Posterior vena cava (tissue), 2 donors: ENCODE results near the gene LY6G6C. TPM values are rescaled to one million over a fixed set of nuclear protein-coding genes. Genes with fewer than 3 reads are reported as not detected.

Experiments used
- microRNA-seq, 2 donors: library from miRNA; unstranded; fragments of <30 nt; microRNA quantifications; one replicate each; pipeline ENCODE4 v1.2.0, GENCODE V29; 2020 to 2021; ENCODE audit warnings: borderline microRNAs expressed in 2 of 2
- total RNA-seq, 2 donors: library from RNA; stranded (reverse); fragmentation: NEBNext Ultra II Directional; extraction: Animal tissue kit (Norgen Biotek cat#: 25700); gene quantifications; one replicate each; pipeline ENCODE4 v1.2.1, GENCODE V29; 2021
- donor health status: DM: yes; HTN: yes; CAD: no.
- donor health status: DM: yes; HTN: yes; CAD: no.

The LY6G6C gene
- total RNA-seq, 2 donors from 2014 or later: not detected

Small RNA genes within 50 kb of the gene (microRNA-seq; reads per million reads assigned to microRNA genes)
- 0.26 to 0.65 reads per million in 2 donors for gene MIR4646

Other genes with a start within 250 kb of the LY6G6C start
- gene MICB, start 223.6 kb downstream of the LY6G6C start, total RNA-seq: 1 to 10 TPM; 2.9 to 4.1 TPM
- not detected for gene MCCD1, start 192.8 kb downstream of the LY6G6C start, total RNA-seq
- 100 to 1,000 TPM; 165 to 180 TPM for gene DDX39B, start 179.7 kb downstream of the LY6G6C start, total RNA-seq
- gene ATP6V1G2, start 175.1 kb downstream of the LY6G6C start, total RNA-seq: 1 to 10 TPM in 1 of 2 donors, under 1 TPM in 1; 0.43 to 1.2 TPM
- 10 to 100 TPM; 12.0 to 13.2 TPM for gene NFKBIL1, start 174.1 kb downstream of the LY6G6C start, total RNA-seq
- gene LTA, start 149.5 kb downstream of the LY6G6C start, total RNA-seq: not detected
- gene TNF, start 146.2 kb downstream of the LY6G6C start, total RNA-seq: under 1 TPM; 0.81 to 0.93 TPM
- gene LTB, start 139.3 kb downstream of the LY6G6C start, total RNA-seq: 1 to 10 TPM in 1 of 2 donors, under 1 TPM in 1; 0.90 to 1.6 TPM
- gene LST1, start 135.5 kb downstream of the LY6G6C start, total RNA-seq: 10 to 100 TPM in 1 of 2 donors, 1 to 10 TPM in 1; 9.2 to 24.8 TPM
- not detected for gene NCR3, start 128.7 kb downstream of the LY6G6C start, total RNA-seq
- gene AIF1, start 106.5 kb downstream of the LY6G6C start, total RNA-seq: 10 to 100 TPM; 18.1 to 68.7 TPM
- gene PRRC2A, start 101.0 kb downstream of the LY6G6C start, total RNA-seq: 100 to 1,000 TPM; 119 to 133 TPM
- 100 to 1,000 TPM; 146 to 193 TPM for gene BAG6, start 69.1 kb downstream of the LY6G6C start, total RNA-seq
- 1 to 10 TPM in 1 of 2 donors, under 1 TPM in 1; 0.60 to 1.2 TPM for gene APOM, start 65.9 kb downstream of the LY6G6C start, total RNA-seq
- gene C6orf47, start 61.0 kb downstream of the LY6G6C start, total RNA-seq: 10 to 100 TPM; 18.8 to 19.3 TPM
- 10 to 100 TPM in 1 of 2 donors, 1 to 10 TPM in 1; 7.8 to 10.1 TPM for gene GPANK1, start 56.7 kb downstream of the LY6G6C start, total RNA-seq
- 10 to 100 TPM; 85.2 to 90.4 TPM for gene CSNK2B, start 55.7 kb downstream of the LY6G6C start, total RNA-seq
- 1 to 10 TPM; 9.5 to 9.8 TPM for gene LY6G5B, start 51.8 kb downstream of the LY6G6C start, total RNA-seq
- 1 to 10 TPM; 1.7 to 1.9 TPM for gene LY6G5C, start 40.7 kb downstream of the LY6G6C start, total RNA-seq
- gene ABHD16A, start 18.4 kb downstream of the LY6G6C start, total RNA-seq: 10 to 100 TPM; 38.3 to 39.4 TPM
- gene LY6G6F, start 14.9 kb downstream of the LY6G6C start, total RNA-seq: not detected
- gene LY6G6D, start 6.4 kb downstream of the LY6G6C start, total RNA-seq: not detected
- 1 to 10 TPM in 1 of 2 donors, under 1 TPM in 1; 0.52 to 1.1 TPM for gene MPIG6B, start 1.6 kb upstream of the LY6G6C start, total RNA-seq
- 10 to 100 TPM; 88.3 to 97.4 TPM for gene DDAH2, start 7.6 kb upstream of the LY6G6C start, total RNA-seq
- 100 to 1,000 TPM; 272 to 402 TPM for gene CLIC1, start 14.8 kb upstream of the LY6G6C start, total RNA-seq
- gene MSH5, start 18.3 kb upstream of the LY6G6C start, total RNA-seq: 1 to 10 TPM; 7.7 to 9.8 TPM
- not detected for gene SAPCD1, start 40.9 kb upstream of the LY6G6C start, total RNA-seq
- under 1 TPM; 0.37 to 0.48 TPM for gene VWA7, start 55.6 kb upstream of the LY6G6C start, total RNA-seq
- 10 to 100 TPM; 49.0 to 60.8 TPM for gene VARS1, start 74.0 kb upstream of the LY6G6C start, total RNA-seq
- 10 to 100 TPM; 38.7 to 39.7 TPM for gene LSM2, start 85.2 kb upstream of the LY6G6C start, total RNA-seq
- 1 to 10 TPM; 1.4 to 1.7 TPM for gene HSPA1L, start 93.5 kb upstream of the LY6G6C start, total RNA-seq
- gene HSPA1A, start 93.8 kb upstream of the LY6G6C start, total RNA-seq: 100 to 1,000 TPM; 157 to 187 TPM
- gene HSPA1B, start 106.0 kb upstream of the LY6G6C start, total RNA-seq: 100 to 1,000 TPM in 1 of 2 donors, 10 to 100 TPM in 1; 89.8 to 106 TPM
- gene NEU1, start 141.1 kb upstream of the LY6G6C start, total RNA-seq: 10 to 100 TPM; 22.2 to 29.0 TPM
- under 1 TPM; 0.33 to 0.65 TPM for gene SLC44A4, start 157.3 kb upstream of the LY6G6C start, total RNA-seq
- gene EHMT2, start 176.0 kb upstream of the LY6G6C start, total RNA-seq: 10 to 100 TPM; 24.0 to 26.8 TPM
- gene ZBTB12, start 180.3 kb upstream of the LY6G6C start, total RNA-seq: 1 to 10 TPM; 3.6 to 4.2 TPM
- gene C2, start 206.0 kb upstream of the LY6G6C start, total RNA-seq: 10 to 100 TPM; 14.0 to 59.6 TPM
- 10 to 100 TPM; 35.8 to 83.3 TPM for gene CFB, start 224.3 kb upstream of the LY6G6C start, total RNA-seq
- gene NELFE, start 237.2 kb upstream of the LY6G6C start, total RNA-seq: 10 to 100 TPM; 41.6 to 52.0 TPM
- gene SKIC2, start 237.4 kb upstream of the LY6G6C start, total RNA-seq: 10 to 100 TPM; 41.6 to 42.9 TPM